KG1 (cell line): ENCODE results near the gene FYN.

Experiments
- DNase-seq: peaks from one replicate; lab custom pipeline; 2025; lab: John Stamatoyannopoulos, UW

The FYN gene

DNA sequence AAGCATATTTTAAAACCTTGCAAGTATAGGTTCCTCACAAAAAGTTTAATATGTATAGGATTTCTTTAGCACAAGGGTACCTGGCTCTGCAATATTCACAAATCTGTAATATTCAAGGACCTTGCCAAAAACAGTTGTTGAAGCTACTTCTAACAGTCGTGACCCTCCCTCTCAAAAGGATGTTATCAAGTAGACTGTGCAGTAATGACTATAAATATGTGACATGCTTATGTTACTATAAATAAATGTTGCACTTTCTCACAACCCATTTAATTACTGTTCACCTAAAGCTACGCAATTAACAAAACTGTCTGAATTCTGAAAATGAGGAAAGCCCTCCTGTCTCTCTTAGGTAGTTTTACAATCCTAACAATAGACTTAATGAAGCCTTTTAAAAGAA, 41.8 kb downstream of the FYN start:
- DNase-seq = no peak

DNA sequence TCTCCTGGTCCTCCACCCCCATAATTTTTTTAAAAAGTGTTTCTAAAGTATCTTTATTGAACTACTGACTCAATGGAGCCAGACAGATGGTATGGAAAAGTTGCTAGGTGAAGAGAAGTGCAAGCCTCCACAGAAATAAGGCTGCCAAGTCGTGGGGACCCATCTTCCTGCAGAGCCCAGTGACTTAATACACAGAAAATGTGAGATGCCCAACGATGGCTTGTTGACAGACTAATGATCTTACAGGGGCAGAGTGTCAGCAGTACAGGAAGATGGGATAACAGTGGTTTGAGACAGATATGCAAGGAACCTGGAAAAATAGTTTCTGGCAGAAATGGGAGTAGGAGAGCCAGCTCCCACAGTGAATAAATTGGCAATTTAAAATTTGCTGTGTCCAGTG, 43.3 kb downstream of the FYN start:
- no peak for DNase-seq

DNA sequence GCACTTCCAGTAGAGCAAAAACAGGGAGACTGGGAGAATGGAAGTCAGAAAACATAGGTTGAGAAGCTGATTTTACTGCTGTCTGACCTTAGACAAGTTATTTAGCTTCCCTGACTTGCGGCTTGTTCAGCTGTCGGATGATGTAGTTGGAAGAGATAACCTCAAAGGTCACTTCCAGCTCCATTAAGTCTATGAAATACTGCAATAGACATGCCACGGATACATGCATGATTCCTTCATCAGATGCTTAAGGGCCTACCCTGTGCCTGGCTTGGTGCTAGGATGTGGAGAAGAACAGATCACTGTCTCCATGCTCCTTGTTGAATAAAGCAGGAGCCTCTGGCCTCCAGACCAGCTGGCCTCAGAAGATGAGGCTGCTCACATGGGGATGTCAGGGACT, 43.7 kb downstream of the FYN start:
- no peak for DNase-seq

DNA sequence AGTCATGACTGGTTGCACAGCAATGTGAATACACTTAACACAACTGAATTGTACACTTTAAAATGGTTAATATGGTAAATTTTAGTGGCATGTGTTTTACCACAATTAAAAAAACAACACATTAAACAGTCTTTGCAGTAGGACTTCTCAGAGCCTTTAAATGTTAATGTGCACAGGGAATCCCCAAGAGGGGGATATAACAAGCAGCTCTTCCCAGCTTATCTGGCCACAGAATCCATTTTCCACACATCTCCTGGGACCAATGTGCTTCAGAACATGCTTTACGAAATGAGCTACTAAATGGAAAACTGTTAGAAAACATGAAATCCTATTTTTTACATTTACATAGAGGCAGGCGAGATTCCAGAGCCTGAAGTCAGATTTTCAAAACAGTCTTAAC, 44.4 kb downstream of the FYN start:
- DNase-seq = no peak

DNA sequence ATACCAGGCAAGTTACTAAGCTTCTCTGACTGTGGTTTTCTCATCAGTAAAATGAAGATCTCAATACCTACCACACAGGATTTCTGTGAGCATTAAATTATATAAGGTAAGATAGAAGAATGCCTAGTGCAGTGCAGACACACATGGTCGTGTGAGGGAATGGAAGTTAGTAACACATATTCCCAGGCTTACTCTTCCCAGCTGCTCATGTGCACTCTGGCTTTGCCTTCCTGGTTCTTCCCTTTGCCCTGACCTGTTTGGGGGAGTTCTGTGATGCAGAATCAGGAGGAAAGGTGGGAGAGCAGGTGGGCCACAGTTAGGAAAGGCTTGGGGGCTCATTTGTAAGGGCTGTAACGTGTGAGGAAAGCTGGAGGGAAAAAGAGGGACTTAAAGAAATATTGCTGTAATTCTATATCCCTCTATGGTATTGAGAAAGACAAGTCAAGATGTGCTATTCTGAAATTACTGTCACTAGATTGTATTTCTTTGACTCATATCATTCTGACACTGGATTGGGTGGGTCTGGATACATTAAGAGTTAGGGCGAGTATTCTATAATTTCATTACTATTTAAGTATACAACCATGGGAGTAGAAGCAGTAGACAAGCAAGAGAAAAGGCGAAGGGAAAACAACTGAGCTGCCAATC, 47.7 kb downstream of the FYN start:
- no peak for DNase-seq

DNA sequence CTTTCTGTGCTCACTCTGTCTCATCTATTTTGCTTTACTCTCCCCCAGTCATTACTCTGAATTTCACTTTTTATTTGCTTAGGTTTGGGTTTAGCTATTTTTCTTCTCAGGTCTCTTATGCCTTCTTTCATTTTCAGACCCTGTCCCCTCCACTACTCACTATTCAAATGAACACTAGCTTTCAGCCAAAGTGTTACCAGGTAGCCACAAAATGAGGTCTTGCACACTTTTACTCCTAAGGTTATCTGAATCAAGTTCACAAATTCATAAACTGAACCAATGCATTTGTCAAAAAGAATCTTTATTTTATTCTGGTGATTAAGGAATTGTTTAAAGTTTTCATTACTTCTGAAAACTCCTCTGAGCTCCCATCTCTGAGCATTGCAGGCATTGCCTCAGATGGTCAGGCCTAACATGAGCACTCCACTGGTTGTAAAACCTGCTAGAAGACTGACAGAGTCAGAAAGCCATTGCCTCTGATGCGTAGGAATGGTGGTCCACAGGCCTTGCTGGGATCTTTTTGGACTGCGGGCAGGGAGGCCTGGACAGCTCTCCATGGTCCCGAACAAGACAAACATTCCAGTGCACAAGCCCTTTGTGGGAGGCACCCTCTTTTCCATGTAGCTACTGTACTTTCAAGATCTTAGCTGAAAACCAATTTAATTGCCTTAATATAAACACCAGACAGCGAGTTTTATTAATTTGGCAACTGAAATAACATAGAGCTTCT, 48.5 kb downstream of the FYN start:
- DNase-seq = no peak

DNA sequence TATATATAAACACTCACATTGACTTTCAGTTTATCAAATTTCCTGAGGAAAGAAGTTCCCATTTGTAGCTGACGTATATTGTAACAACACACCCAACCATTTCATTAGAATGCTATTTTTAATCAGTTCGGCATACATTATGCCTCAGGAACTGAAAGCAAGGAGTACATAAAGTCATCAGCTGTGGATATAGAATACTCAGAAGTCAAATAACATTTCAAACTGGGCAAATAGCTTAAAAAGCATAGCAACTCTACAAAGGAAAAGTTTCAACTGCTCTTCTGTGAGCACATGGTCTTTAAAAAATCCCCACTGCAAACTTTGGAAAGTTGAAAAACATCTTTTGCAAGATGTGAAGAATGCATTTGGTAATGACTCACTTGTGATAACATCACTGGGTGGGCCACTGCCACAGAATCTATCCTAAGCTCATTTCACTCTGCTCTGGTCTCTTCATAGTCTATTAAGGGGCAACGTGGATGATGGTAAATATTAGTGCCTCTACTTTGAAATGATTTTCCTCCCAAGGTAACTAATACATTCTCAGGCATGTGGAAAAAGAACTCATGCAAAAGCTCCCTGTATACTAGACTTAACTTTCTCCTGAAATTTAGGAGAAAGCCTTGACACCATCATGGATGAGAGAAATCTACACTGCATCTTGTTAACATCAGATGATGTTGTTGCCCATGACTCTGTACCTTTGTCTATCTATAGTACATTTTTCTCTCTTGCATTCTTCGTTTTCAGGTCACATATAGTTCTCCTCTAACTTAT, 49.2 kb downstream of the FYN start:
- DNase-seq = no peak

DNA sequence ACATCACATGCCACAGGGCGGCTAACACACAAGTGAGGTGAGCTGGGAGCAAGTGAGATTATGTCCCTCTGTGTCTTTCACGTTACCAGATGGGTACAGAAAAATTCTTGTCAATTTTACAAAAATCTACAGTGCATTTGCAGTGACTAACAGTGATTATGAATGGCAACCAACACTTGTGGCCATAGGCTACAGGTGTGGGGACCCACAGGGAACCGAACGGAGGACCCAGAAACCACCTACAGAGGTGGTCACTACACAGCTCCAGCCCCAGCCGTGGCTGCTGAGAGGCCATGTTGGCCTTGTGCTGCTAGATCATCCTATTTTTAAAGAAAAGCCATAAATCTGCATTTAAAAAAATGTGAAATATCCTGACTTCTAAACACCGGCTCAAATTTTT, 50.2 kb downstream of the FYN start:
- no peak for DNase-seq

DNA sequence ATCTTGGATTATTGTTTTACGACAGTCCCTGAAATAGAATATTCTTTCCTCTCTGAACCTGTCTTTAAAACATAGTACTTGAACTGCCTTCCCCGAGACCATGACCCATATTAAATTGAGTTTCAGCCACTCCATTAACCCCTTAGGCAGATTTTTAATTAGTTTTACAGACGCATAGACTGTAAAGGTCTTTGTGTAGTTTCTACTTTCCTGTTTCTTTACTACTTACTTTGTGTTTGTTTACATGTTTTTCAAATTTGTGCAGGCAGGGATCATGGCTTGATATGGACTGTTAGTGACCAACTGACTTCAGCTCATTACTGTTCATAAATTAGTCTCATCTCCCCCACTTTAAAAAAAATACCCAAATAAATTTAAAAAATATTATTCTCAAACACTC, 53.8 kb downstream of the FYN start:
- no peak for DNase-seq

DNA sequence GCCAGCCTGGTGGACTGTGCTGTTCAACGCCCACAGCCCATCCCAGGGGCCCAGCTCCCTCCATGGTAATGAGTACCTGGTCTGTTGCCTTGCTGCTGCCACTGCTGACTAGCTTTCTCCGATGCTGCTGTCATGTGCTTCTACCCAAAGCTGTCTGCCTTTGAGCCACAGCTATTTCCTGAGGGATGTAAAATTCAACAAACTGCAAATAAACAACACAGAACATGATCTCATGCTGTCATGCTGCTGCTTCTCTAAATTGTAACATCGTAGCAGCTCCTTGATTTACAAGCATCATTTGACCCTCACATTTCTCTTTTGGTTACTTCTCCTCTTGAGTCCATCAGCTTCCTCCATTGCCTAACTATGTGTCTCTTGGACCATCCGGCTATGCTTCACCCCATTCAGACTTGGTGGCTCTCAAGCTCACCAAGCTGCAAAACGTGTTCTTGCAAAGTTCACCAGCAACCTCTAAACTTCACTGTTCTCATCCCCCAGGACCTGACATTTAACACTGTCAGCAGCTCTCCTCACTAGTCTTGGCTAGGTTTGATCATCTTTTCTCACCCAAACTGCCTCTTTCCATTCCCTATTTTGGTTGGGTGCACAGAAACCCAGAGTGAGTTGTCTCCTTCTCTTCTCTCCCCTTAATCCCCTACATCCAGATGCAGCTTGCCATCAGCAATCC, 54.6 kb downstream of the FYN start:
- no peak for DNase-seq

DNA sequence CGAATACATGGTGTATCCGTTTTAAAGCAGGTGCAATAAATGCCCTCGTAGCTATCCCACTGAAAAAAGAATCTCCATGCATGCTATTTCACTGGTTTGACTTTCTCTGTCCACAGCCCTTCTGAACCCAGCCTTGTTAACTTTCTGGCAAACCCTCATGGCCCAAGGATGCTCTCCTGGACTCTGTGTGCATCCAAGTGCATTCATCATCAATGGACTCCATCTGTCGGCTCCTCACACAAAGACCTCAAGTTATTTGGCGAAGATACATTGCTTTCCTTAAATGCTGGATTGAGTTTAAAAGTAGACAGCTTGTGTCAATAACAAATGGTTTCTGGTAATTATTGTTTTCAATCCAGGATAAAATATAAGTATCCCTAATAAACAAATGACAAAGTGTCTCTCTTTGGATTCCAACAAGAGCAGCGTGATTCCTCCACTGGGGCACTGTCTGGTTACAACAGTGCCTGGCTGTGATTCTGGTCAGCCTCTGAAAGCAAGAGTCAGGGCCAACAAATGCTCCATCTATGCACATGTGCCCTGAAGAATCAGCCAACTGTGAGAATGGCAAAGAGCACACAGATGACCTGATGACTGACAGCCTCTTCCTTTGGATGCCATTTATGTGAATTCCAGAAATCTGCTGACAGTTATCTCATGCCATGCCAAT, 55.7 kb downstream of the FYN start:
- no peak for DNase-seq

DNA sequence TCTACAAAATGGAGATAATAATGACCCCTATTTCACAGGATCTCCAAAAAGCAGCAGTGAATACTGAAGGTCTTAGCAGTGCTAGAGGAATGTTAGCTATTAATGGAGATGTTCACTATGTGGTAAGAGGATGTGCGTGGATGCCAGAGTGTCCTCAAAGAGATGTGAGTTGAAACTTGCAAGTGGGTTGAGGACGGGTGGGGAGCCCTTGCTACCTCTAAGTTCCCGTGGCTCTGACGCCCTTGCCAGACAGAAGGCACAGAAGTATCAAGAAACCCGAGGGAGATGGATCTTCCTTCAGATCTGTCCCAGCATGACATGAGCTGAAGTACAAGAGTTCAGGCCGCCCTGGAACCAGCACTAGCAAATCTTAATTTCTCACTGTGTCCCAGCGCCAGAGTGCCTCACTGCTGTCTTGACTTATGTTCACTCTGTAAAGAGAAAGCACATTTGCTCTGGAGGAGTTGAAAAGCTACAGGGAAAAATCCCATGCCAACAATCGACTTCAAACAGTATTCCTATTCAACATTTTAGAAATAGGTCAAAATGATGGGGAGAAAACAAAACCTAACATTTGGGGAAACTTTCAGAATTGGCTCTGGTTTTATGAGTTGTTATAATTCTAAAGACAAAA, 59.5 kb downstream of the FYN start:
- no peak for DNase-seq

DNA sequence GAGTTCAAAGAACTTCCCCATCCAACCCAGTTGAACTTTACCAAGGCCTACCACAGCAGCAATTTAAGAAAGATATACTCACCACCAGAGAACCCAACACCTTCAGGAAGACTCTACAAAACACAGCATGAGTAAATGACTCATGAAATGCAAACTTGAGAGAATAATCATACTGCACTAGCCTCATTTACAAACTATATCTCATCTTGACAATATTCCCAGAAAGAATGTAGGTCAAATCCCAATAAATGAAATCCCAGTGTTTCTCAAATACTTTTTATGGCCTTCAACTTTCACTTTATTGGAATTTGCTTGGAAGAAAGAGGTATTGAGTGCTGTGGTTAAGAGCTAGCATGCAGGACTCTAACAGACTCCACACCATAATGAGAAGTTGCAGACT, 60.0 kb downstream of the FYN start:
- no peak for DNase-seq

DNA sequence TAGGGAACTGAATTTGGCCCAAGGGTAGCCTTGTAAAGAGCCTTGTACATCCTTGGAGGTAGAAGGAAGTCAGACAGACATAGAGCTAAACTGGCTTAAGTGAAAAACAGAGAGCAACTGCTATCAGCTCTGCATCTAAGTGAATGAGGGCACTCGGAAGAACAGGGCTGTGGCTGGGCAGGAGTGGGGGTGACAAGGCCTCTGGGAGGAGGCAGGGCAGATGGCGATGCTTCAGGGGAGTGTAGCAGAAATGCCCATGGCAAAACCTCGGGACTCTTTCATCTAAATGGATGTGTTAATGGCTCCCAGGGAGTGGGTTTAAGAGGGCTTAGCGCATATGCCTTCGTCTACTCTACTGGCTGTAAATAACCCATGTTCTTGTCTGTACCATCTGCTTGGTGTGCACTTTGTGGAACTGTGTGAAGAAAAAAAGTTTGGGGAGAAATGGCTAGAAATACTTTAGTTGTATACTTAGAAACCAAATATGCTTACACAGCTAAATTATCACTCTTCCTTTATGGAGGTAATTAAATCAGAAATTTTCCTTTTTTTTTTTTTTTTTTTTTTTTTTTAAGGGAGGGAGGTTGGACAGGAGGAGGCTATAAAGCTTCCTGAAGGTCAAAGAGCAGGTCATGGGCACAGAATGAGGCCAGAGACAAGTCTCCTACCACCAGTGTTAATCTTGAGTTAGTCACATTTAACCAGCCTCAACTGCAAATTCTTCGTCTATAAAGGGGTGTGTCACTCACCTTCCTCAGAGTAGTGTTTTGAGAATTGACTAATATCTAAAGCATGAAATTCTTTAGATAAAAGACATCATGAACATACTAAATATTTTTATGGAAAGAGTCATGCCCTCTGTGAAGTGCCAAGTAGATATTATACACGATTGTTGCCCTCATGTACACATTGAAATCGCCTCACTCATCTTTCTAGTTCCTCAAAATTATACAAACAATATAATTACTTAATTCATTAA, 60.9 kb downstream of the FYN start:
- DNase-seq = no peak

DNA sequence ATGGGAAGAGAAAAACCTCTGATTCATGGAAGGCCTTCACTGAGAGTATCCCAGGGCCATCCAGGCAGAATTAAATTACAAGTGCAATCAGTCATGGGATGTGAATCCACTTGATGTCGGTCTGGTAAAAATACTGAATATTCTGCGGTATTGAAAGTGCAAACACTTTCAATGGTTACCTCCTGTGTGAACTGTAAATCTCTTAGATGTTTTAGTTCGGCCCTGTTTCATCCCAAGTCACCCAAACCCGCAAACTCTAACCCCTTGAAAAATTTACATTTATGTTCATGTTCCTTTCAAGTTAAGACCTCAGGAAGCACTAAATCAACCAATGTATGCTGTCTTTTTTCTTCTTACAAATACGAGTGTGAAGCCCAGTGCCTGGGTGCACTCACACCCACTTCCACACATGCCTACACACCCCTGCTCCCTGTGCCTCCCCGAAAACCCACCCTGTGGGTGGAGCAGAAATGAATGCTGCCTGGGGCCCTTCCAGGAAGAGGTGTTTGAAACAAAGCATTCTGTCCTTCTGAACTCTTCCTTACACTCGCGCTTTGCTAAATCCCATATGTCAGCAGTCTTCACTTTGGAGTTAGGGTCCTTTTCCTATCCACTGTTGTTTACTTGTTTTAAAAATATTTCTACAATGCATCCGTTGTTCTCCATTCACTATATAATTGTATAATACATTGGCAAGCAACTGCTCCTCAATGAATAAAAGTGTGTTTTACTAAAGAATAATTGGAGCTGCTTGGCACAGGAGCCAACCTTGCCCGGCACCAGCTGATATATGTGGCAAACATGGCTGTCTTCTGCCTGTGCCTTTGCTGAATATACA, 62.7 kb downstream of the FYN start:
- no peak for DNase-seq

DNA sequence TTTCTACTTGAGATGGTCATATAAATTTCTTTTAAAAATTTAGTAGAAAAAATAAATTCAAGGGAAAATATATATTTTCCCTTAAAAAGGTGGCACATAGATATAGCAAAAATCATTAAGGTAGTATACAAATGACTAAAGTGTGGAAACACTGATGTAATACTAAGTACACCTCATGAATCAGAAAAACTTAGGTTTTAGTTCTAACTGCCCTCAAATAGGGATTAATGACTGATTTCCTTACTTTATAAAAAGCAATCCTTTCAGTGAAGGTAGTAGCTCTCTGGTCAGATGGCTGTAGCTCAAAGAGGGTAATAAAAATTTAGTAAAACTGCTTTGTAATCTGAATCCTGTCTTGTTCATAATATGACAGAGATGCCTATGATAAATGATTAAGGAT, 63.5 kb downstream of the FYN start:
- DNase-seq = no peak

DNA sequence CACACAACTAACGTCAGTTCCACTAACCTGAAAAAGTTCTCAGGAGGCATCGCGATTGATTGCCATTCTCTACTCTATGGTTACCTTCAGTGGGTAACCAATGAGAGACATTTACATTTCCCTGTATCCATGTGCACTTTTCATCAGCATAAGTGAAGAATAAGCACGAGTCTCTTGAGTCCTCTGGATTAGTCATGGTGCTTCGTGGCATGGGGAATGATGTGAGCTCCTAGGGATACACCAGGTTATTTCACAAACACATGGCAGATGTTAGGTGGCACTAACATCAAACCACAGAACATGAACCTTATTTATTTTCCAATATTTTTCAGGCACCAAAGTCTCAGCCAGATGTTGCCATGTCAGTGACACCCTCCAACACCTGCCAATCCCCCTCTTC, 64.0 kb downstream of the FYN start:
- DNase-seq = no peak

DNA sequence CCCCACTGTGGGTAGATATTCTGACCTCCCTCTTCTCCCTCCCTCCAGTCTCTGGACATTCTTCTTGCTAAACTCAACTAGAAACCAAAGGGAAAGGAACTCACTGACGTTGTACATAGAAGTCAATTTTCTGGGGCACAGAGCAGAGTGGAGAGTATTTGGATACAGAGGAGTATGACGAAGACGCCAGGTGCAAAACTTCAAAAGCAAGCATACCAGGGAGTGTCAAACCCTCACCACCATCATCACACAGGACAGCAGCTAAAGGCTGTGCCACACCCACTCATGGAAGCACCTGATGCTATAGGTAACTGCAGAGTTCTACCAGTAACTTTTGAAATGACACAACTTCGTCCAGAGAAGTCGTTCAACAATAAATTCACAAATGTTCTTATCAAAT, 64.8 kb downstream of the FYN start:
- DNase-seq = no peak
